ENCODE data around the gene TEAD1.

TEAD1 gene

DNA sequence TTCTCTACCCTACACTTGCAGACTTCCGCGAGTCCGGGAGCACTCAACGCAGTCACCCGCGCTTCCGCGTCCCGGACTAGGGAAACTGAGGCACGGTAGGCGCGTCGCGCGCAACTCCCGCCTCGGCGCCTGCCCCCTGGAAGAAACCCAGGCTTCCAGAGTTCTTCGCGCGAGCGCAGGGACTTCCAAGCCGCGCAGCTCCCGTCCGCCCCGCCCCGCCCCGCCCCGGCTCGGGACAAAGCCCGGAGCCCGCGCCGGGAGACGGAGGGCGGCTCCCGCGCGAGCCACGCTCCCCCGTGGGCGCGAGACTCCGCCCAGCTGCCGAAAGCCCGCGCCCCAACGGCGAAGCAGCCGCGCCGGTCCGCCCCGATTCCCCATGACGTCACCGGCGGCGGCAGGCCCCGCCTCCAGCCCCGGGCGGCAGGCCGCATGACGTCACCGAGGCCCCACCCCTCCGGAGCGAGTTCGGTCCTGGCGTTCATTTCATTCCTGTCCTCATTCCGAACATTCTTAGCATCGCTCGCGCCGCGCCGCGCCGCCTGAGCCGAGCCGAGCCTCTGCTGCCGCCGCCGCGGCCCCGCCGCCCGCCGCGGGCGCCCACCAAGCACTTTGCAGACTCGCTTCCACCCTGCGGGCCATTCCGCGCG is at the start of gene TEAD1:
TSS of gene TEAD1 (plus strand) at position 498 of the 647 bp plus-strand sequence.
- DNase-seq: peak; percentile 89
- peak; percentile 85 for ATAC-seq

DNA sequence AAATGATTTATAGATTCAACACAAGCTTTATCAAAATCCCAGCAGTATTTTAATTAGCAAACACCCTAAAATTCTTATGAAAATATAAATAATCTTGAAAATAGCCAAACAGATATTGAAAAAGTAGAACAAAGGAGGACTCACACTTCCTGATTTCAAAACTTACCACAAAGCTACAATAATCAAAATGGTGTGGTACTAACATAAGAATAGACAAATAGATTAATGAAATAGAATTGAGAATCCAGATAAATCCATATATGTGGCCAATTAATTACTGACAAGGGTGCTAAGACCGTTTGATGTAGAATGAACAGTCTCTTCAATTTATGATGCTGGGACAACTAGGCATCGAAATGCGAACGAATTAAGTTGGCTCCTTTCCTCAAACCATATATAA is 49.6 kb upstream of the TEAD1 start:
- ATAC-seq (no peak), DNase-seq (no peak)

DNA sequence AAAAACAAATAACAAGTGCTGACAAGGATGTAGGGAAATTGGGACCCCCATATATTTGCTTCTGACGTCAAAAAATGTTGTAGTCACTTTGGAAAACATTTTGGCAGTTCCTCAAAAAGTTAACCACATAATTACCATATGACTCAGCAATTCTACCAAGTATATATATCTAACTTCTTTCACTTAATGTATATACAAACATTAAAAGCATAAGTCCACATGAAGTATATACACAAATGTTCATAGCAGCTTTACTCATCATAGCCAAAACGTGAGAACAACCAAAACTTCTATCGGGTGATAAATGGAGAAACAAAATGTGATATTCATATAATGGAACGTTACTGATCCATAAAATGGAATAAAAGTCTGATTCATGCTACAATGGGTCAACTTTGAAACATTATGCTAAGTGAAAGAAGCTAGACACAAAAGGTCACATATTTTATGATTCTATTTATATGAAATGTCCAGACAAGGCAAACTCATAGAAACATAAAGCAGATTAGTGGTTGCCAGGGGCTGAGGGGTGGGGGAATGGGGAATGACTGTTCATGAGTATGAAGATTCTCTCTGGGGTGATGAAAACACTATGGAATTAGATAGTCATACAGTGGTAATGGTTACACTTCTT is 48.7 kb upstream of the TEAD1 start:
- ATAC-seq (no peak), DNase-seq (no peak)

DNA sequence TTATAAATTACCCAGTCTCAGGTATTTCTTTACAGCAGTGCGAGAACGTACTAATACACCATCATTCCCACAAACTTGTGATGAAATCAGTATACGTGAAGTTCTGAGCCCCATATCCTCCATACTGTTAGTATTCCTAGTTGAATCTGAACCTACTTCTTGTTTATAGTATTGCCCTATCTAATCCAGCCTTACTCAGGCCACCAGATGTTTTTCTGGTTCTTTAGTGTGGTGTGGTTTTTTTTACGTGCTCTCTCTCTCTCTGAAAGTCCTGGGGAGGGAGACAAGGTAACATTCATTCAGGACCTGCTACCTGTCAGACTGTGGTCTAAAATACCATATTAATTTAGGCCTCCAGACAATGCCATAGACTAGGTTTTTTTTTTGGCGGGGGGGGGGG is 47.6 kb upstream of the TEAD1 start:
- no peak for DNase-seq
- ATAC-seq: no peak

DNA sequence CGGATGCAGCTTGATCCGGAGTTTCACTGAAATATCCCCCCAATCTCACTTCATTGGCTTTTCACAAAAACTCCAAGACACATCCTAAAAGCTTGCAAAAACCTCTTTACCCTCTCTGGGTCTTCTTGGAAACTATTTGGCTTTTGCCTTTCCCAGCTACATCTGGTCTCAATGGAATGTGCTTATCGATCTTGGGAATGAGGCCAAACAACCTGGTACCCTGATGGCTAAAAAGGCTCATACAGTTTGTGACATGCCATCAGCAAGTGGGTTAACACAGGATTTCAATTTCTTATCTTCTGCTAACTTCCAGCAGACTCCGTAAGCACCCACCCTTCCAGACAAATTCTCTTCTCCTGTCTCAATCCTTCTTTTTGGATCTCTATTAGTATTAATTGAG is 45.9 kb upstream of the TEAD1 start:
- DNase-seq (no peak), ATAC-seq (no peak)

DNA sequence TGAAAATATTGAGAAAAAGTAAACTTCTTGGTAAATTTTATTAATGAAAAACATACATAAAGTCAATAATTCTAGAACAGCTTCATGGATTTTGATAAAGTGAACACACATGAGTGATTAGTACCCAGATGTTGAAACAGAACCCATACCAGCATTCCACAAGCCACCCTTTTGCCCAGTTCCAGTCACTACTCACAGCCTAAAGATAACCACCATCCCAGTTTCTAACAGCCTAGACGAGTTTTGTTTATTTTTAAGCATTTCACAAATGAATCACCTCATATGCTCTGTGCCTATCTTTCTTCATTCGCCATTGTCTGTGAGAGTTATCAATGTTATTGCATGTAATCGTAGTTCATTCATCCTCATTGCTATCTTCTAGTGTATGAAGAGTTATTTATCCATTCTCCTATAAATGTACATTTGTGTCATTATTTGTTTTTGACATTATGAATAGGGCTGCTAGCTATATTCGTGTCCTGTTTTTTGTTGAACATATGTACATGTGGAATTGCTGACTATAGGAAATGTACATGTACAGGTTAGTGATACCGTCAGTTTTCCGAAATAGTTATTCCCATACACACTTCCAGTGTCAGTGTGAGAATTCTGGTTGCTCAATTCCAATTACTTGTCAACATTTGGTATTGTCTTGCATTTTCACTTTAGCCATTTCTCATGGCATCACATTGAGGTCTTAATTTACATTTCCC is 44.5 kb upstream of the TEAD1 start:
- no peak for DNase-seq
- ATAC-seq: no peak

DNA sequence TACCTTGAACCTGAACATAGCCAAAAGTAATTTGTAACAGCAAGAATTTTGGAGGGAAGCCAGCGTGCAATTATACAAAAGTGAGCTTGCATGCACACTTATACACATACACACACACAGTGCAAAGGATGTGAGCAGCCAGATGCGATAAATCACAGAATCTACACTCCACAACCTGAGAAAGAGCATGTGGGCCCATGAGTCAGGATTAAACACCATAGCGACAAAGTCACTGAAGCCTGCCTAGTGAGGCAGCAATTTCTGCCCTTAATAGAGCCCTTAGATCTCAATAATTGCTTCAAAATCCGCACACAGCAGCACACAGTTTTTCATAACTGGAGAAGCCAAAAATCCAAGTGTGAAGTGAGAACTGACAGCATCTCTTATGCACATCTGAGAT is 42.6 kb upstream of the TEAD1 start:
- ATAC-seq: no peak
- no peak for DNase-seq

DNA sequence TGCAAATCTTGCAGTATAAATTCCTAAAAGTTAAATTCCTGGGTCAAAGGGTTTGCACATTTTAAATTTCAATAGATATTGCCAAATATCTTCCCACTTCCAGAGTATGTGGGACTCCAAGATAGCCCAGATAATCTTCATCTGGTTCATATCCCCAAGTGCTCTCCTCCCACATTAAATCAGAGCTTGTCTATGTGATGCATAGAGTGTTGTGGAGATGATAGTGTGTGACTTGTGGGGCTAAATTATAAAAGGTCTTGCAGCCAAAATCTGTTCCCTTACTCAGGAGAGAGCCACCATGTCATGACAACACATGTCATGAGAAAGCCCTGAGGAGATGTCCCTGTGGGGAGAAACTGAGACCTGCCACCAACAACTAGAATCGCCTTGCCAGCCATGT is 39.9 kb upstream of the TEAD1 start:
- DNase-seq (no peak), ATAC-seq (no peak)

DNA sequence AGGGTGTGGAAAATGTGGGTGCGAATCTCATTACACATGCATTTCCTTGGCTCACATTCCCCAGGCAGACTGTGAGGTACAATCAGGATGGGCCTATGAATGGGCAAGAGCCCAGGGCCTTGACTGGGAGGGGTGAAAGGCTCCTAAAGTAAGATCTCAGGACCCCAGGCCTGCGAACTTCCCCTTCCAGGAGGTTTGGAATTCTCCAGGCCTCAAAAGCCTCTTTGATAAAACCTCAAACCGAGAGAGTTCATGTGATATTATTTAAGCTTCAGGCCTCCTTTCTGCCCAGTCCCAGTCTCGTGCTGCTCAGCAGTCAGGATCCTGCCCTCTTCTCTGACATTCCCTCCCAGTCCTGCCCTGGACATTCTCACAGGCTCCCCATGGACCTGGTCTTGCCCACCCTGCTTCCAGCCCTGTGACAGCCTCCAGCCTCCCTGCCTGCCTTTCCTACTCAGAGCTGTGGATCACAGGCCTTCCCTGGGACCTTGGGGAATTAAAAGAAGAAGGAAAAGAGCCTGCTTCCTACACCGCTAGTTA is 37.3 kb upstream of the TEAD1 start:
- no peak for ATAC-seq

DNA sequence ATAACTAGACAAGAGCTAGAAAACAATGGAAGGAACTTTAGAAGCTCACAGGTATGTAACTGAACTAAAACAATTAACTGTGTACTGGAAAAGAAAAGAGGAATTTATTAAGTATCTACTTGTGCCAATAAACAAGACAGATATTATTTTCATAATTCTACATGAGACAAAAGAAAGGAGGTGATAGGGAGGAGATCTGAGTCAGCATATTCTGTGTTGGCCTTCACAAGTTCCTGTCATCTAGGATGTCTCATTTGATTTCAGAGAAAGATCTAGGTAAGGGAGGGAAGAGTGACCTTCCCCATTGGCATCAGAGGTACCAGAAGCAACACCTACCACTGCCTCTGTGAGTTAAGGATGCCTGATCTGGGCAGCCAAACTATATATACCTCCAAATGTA is 34.8 kb upstream of the TEAD1 start:
- ATAC-seq (no peak), DNase-seq (no peak)

More for the DNA sequence above, 37.3 kb upstream of the TEAD1 start:
- DNase-seq: no peak

DNA sequence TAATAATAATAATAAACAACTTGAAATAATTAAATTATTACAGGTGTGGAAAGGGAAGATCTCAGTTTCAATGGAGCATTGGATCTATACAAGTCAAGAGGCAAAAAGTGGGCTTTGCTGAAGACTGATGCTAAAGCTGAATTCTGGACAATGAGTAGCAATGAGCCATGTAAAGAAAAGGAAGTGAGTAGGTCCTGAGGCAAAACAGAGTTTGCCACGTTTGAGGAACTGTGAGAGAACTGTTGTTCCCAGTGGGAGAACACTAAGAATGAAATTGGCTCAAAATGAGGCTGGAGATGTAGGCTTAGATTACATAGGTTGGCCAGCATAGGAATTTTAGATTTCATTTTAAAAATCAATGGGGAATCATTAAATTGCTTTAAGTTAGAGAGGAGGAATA is 33.9 kb upstream of the TEAD1 start:
- ATAC-seq: no peak

DNA sequence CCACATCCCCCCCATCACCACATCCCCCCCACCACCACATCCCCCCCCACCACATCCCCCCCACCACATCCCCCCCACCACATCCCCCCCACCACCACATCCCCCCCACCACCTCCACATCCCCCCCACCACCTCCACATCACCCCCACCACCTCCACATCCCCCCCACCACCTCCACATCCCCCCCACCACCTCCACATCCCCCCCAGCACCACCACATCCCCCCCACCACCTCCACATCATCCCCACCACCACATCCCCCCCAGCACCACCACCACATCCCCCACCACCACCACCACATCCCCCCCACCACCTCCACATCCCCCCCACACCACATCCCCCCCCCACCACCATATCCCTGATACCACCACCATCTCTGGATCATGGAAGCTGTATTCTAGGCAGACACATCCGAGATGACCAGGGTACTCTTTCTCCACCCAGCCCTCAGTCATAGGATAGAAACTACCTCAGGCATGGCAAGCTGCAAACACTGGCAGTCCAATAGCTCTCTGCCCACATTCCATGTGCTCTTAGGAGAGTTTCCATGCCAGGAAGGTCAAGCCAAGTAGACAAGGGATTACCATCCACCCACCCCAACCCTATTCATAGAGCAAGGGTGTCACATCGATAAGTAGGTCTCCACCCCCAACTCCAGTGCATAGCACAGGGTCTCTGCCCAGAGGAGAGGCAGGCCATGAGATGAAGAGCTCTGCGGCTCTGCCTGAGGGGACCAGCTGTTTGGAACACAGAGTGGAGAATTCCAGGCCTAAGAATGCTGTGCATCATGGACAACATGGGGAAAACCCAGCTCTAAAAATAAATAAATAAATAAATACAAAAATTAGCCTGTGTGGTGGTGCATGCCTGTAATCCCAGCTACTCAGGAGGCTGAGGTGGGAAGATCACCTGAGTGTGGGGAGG is 33.0 kb upstream of the TEAD1 start:
- DNase-seq (no peak), ATAC-seq (no peak)

More for the DNA sequence above, 33.9 kb upstream of the TEAD1 start:
- DNase-seq: no peak

DNA sequence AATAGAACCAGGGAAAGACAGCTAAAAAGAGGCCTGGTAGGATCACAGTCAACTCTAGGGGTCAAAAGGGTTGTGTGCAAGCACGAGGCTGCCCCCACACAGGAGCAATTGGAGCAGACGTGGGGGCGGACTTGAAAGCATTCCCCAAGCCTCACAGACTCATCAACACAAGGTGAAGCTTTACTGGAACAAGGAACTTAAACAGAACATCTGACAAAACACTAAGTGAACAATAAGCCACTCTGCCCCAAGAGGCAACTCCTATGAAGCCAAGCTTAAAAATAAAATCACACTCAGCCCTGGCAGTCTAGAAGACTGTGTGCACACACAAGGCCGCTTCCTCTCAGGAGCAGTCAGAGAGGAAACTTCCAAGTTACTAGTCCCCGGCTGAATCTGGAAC is 32.2 kb upstream of the TEAD1 start:
- DNase-seq (no peak), ATAC-seq (no peak)

DNA sequence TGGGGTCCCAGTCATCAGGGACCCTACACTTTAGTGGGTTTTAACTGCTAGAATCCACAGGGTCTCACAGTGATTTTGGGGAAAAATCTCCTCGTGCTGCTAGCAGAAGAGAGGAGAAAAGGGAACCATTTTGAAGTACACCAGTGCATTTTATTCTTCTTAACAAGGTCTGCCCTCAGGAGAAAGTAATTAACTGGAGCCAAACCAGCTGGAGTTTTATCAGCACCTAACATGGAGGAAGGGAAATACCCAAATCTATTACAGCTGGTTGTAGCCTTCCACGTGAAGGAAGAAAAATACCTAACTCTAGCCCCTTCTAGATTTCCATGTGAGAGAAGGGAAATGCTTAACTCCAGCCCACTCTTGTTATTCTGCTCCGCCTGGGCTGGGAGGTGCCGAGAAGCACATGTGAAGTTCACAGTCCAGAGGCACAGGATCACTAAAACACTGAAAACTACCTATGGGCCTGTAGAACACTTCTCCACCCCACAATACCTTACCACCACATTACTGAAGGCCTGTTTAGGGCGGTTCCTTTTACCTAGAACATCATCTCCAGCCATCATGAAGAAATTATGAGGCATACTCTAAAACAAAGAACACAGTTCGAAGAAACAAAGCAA is 31.3 kb upstream of the TEAD1 start:
- DNase-seq (no peak), ATAC-seq (no peak)

DNA sequence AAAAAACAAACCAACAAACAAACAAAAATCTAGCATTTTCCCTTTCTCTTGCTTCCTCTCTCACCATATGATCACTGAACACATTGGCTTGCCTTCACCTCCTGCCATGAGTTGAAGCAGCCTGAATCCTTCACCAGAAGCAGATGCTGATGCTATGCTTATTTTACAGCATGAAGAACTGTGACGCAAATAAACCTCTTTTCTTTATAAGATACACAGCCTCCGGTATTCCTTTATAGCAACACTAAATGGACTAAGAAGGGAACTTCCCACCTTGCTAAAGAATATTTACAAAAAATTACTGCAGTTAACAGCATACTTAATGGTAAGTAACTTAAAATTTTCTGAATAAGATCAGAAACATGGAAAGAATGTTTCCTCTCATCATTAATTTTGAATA is 27.7 kb upstream of the TEAD1 start:
- DNase-seq: no peak
- ATAC-seq: no peak

DNA sequence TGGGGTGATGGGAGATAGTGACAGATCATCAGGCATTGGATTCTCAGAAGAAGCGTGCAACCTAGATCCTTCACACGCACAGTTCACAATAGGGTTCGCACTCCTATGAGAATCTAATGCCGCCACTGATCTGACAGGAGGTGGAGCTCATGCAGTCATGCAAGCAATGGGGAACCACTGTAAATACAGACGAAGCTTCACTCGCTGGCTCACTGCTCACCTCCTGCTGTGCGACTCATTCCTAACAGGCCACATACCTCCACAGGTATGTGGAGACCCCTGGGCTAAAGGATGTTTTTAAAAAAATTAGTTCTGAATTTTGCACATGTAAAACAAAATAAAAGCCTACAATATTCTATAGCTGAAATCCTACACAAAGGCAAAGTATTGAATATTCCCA is 20.5 kb upstream of the TEAD1 start:
- ATAC-seq (no peak), DNase-seq (no peak)

DNA sequence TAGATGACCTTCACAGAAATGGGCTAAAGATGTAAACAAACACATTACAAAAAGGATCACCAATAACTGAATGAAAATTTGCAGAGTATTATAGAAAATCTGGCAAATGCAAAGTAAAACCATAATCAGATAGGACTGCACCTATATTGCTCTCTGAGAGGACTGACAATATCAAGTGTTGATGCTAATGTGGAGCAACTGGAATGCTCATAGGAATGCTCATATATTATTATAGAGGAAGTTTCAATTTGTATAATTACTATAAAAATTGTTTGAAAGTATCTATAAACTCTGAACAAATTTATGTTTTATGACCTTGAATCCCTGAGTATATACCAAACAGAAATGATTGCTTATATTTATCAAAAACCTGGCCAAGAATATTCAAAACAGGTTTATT is 18.4 kb upstream of the TEAD1 start:
- DNase-seq: no peak
- no peak for ATAC-seq

DNA sequence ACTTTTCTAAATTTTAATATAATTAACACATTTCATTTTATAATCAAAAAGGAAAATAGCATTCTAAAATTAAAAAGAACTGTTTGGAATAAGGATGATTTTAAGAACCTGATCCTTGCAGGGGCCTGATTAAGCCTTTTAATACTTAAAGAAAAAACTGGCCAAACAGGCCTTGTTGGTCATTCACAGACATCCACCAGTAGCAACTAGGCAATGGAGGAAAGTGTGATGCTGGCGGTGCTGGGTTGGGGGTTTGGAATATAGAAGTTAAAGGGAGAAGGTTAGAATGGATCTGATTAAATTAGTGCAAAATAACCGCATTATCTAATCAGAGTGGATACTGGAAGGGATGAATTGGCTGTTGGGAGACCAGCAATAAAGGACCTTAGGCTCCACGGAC is 16.9 kb upstream of the TEAD1 start:
- no peak for ATAC-seq
- no peak for DNase-seq

DNA sequence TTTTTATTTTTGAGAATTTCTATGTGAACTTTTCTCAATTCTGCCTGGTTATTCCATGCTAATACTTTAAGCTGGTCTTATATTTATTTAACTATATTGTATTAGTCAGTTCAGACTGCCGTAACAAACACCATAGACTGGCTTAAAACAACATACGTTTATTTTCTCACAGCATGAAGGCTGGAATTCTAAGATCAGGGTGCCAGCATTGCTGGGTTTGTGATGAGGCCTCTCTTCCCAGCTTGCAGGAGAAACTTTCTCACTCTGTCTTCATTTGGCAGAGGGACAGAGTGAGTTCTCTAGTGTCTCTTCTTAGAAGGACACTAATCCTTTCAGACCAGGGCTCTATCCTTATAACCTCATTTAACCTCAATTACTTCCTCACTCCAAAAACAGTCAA is 16.2 kb upstream of the TEAD1 start:
- ATAC-seq (no peak), DNase-seq (no peak)

DNA sequence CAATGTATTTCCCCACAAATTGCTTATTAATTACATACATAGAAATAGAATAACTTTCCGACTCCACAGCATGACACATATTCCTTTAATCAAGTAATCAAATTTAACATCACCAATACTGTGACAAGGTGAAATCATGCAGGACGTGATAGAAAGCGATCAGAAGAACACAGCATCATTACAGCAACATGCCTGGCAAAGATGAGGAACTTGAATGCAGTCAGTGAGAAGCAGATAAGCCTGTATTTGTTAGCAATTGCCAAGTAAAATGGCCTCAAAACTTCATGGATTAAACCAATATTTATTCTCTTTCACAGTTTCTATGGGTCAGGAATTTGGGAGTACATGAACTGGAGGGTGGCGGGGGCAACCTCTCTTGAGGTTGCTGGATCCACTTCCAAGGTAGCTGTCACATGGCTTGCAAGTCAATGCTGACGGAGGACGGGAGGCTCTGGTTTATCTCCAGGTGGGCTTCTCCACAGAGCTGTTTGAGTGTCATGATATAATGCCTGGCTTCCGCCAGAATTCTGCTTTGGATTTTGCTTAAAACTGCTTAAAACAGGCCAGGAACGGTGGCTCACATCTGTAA is 12.0 kb upstream of the TEAD1 start:
- no peak for DNase-seq

DNA sequence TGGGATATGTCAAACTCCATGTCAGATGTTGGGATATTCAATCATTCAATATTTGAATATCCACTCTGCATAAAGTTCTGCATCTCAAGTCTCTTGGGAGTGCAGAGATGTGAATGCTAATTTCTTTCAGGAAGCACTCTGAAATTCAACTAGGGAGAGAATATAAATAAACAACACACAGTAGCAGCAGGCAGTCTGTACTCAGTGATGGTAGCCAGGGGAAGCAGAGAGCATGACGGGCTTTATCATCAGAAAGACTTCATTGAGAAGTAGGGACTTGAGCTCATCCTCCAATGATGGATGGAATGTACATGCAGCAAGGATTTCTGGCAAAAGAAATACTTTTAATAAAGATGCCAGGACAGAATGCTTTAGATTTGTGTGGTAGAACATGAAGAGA is 9.8 kb upstream of the TEAD1 start:
- no peak for ATAC-seq
- no peak for DNase-seq

More for the DNA sequence above, 12.0 kb upstream of the TEAD1 start:
- ATAC-seq: no peak

All from stimulated activated naive CD8-positive, alpha-beta T cell treated with anti-CD3 and anti-CD28 coated beads, Interleukin-15, Interleukin-2, amounts not matched to agents 100 U/mL and 50 U/mL, for 24 hours (primary cell).